ENCODE results near the gene ZBTB44. TPM values are rescaled to one million over a fixed set of nuclear protein-coding genes. Genes with fewer than 3 reads are reported as not detected.

Gene ZBTB44
- total and polyA plus RNA-seq, 7 donors, result 9.2 to 162 (median 73.0) TPM

DNA sequence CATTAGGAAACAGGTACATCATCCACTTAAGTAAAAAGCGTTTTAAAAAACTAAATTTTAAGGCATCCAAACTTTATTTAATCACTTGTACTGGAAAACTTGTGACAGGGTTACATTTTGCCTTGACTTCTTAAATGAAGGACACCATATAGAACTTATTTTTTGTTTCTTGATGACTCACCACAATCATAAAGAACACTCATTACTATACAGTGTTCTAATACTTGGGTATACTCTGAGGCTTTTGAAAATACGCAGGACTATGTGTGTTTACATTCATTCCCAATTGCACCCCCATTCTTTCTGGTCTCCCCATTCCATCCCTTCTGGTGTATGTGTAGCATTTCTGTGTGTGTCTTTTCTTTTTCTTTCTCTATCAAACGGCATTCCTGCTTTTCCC, 69.9 kb downstream of the ZBTB44 start:
- Histone ChIP-seq H3K27ac (no peak overlapping the region), H3K36me3 (no peaks in the 10 kb centered on the region)
- WGBS, 2 donors, result 94% methylated on average over 3 of the region's 3 CpGs

DNA sequence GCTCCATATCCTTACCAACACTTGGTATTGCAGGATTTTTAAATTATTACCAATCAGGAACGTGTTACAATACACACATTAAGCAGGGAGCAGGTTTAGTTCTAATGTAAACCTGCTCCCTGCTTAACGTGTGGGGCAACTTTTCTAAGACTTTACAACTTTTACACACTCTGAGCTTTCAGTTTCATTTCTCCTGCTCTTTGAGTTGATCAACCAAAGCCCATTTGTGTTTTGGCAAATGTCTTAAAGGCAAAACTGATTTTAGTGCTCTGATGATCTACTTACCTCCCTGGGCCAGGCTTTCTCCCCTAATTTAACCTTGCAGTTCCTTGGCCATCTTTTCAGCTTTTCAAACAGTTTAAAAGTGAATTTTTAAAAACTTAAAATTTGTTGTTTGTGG, 70.9 kb downstream of the ZBTB44 start:
- WGBS, 2 donors, result 10 to 42% methylated on average over 2 of the region's 2 CpGs
- intact Hi-C loops (cut with DNase I), result no loop called here
- Histone ChIP-seq H3K36me3 (peaks cover 0 to 8% (median 0%) of the 10 kb centered on the region in 4 donors), H3K4me3 (no peak overlapping the region), H3K27ac (no peak overlapping the region), H3K27me3 (no peaks in the 10 kb centered on the region), H3K4me1 (peaks cover 0 to 32% (median 15%) of the 10 kb centered on the region in 4 donors), H3K9me3 (no peaks in the 10 kb centered on the region)
- TF ChIP-seq, protein P1, sequence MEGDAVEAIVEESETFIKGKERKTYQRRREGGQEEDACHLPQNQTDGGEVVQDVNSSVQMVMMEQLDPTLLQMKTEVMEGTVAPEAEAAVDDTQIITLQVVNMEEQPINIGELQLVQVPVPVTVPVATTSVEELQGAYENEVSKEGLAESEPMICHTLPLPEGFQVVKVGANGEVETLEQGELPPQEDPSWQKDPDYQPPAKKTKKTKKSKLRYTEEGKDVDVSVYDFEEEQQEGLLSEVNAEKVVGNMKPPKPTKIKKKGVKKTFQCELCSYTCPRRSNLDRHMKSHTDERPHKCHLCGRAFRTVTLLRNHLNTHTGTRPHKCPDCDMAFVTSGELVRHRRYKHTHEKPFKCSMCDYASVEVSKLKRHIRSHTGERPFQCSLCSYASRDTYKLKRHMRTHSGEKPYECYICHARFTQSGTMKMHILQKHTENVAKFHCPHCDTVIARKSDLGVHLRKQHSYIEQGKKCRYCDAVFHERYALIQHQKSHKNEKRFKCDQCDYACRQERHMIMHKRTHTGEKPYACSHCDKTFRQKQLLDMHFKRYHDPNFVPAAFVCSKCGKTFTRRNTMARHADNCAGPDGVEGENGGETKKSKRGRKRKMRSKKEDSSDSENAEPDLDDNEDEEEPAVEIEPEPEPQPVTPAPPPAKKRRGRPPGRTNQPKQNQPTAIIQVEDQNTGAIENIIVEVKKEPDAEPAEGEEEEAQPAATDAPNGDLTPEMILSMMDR (IDR thresholded peaks at IDR 0.05), result no peak
- TF ChIP-seq EP300 (IDR thresholded peaks at IDR 0.05) (no peak), POLR2AphosphoS5 (IDR thresholded peaks at IDR 0.05) (no peak), POLR2A (IDR thresholded peaks at IDR 0.05) (no peak)
- DNase-seq, result no peak

More for the DNA sequence above, 69.9 kb downstream of the ZBTB44 start:
- Histone ChIP-seq H3K4me3 (no peak overlapping the region), H3K9me3 (no peaks in the 10 kb centered on the region), H3K27me3 (no peaks in the 10 kb centered on the region), H3K4me1 (peaks cover 0 to 32% (median 15%) of the 10 kb centered on the region in 4 donors)
- intact Hi-C loops (cut with DNase I), result no loop called here
- no peak for DNase-seq
- TF ChIP-seq POLR2A (IDR thresholded peaks at IDR 0.05) (no peak), POLR2AphosphoS5 (IDR thresholded peaks at IDR 0.05) (no peak), EP300 (IDR thresholded peaks at IDR 0.05) (no peak)
- TF ChIP-seq, protein P1 (IDR thresholded peaks at IDR 0.05), result no peak

DNA sequence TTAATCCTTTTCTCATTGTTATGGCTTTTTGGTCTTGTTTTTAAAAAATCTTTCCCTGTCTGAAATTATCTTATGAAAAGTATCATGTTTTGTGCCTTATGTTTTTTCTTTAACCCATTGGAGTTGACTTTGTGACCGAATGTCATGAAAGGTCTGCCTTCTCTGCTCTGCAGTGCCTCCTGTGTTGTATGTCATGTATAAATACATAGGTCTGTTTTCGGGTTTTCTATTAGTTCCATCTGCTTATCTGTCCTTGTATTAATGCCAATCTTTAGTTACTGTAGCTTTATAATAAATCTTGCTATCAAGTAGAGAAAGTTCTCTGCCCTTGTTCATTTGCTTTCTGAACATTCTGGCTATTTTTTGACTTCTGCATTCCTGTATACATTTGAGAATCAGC, 73.0 kb downstream of the ZBTB44 start:
- H3K36me3 ChIP-seq, result peaks cover 0 to 29% (median 6%) of the 10 kb centered on the region in 4 donors
- H3K9me3 ChIP-seq, result no peaks in the 10 kb centered on the region
- no peak overlapping the region for H3K27ac ChIP-seq
- no peaks in the 10 kb centered on the region for H3K27me3 ChIP-seq
- no peak overlapping the region for H3K4me3 ChIP-seq
- TF ChIP-seq POLR2A (IDR thresholded peaks at IDR 0.05) (no peak), EP300 (IDR thresholded peaks at IDR 0.05) (no peak), POLR2AphosphoS5 (IDR thresholded peaks at IDR 0.05) (no peak)
- TF ChIP-seq, protein P1 (IDR thresholded peaks at IDR 0.05), result no peak
- peaks cover 0 to 19% (median 11%) of the 10 kb centered on the region in 4 donors for H3K4me1 ChIP-seq
- intact Hi-C loops (cut with DNase I), result no loop called here
- no peak for DNase-seq
- WGBS, 2 donors, result 90 to 95% methylated on average over 2 of the region's 2 CpGs

- no peak for TF ChIP-seq POLR2AphosphoS5 (IDR thresholded peaks at IDR 0.05)
- TF ChIP-seq, protein P1 (IDR thresholded peaks at IDR 0.05), result no peak
- TF ChIP-seq POLR2A (IDR thresholded peaks at IDR 0.05), result no peak
- TF ChIP-seq EP300 (IDR thresholded peaks at IDR 0.05), result no peak
- H3K36me3 ChIP-seq, result peaks cover 4 to 60% (median 10%) of the 10 kb centered on the region in 4 donors
- DNase-seq, result no peak
These were observed 77.3 kb downstream of the ZBTB44 start for GRCh38 chr11:130237282-130238006.

More at GRCh38 chr11:130237282-130238006, 77.3 kb downstream of the ZBTB44 start:
- Histone ChIP-seq H3K27ac (no peak overlapping the region), H3K9me3 (no peaks in the 10 kb centered on the region), H3K4me1 (peaks cover 0 to 8% (median 0%) of the 10 kb centered on the region in 4 donors), H3K4me3 (no peak overlapping the region), H3K27me3 (no peaks in the 10 kb centered on the region)
- intact Hi-C loops (cut with DNase I), result no loop called here
- WGBS, 2 donors, result 89 to 92% methylated on average over 6 of the region's 6 CpGs

Data from sigmoid colon (tissue), 7 donors.